ENCODE measurements around the gene RTL5.

RTL5 gene

GRCh38 chrX:72117636-72118210 lies 14.0 kb downstream of the RTL5 start:
- TF ChIP-seq CTCF (IDR thresholded peaks at IDR 0.05; ENCODE audit: insufficient read depth, low read length, poor library complexity, severe bottlenecking): no peak
- H3K4me3 ChIP-seq (replicated peaks; ENCODE audit: low read depth, low read length): no peak overlapping the region
- H3K36me3 ChIP-seq (ENCODE audit: control insufficient read depth, insufficient read depth, low read length): no peaks in the 10 kb centered on the region
- H3K27me3 ChIP-seq (replicated peaks; ENCODE audit: control insufficient read depth, insufficient read depth, low read length): no peaks in the 10 kb centered on the region
- no peak for DNase-seq (ENCODE audit: extremely low read depth, insufficient read length)

- Histone ChIP-seq H3K36me3 (ENCODE audit: control insufficient read depth, insufficient read depth, low read length) (no peaks in the 10 kb centered on the region), H3K27me3 (replicated peaks; ENCODE audit: control insufficient read depth, insufficient read depth, low read length) (no peaks in the 10 kb centered on the region), H3K4me3 (replicated peaks; ENCODE audit: low read depth, low read length) (no peak overlapping the region)
- TF ChIP-seq CTCF (IDR thresholded peaks at IDR 0.05; ENCODE audit: insufficient read depth, low read length, poor library complexity, severe bottlenecking): no peak
- DNase-seq (ENCODE audit: extremely low read depth, insufficient read length): no peak
Observed at GRCh38 chrX:72115380-72115779, 16.3 kb downstream of the RTL5 start.

- Histone ChIP-seq H3K4me3 (replicated peaks; ENCODE audit: low read depth, low read length) (no peak overlapping the region), H3K36me3 (ENCODE audit: control insufficient read depth, insufficient read depth, low read length) (no peaks in the 10 kb centered on the region)
- no peak for TF ChIP-seq CTCF (IDR thresholded peaks at IDR 0.05; ENCODE audit: insufficient read depth, low read length, poor library complexity, severe bottlenecking)
Observed at GRCh38 chrX:72114807-72115206, 16.9 kb downstream of the RTL5 start.

GRCh38 chrX:72114306-72114705 lies 17.4 kb downstream of the RTL5 start:
- no peak for TF ChIP-seq CTCF (IDR thresholded peaks at IDR 0.05; ENCODE audit: insufficient read depth, low read length, poor library complexity, severe bottlenecking)
- Histone ChIP-seq H3K4me3 (replicated peaks; ENCODE audit: low read depth, low read length) (no peak overlapping the region), H3K27me3 (replicated peaks; ENCODE audit: control insufficient read depth, insufficient read depth, low read length) (no peaks in the 10 kb centered on the region), H3K36me3 (ENCODE audit: control insufficient read depth, insufficient read depth, low read length) (no peaks in the 10 kb centered on the region)
- DNase-seq (ENCODE audit: extremely low read depth, insufficient read length): no peak

More at GRCh38 chrX:72114807-72115206, 16.9 kb downstream of the RTL5 start:
- DNase-seq (ENCODE audit: extremely low read depth, insufficient read length): no peak
- H3K27me3 ChIP-seq (replicated peaks; ENCODE audit: control insufficient read depth, insufficient read depth, low read length): no peaks in the 10 kb centered on the region

GRCh38 chrX:72113461-72113860 lies 18.3 kb downstream of the RTL5 start:
- no peak for TF ChIP-seq CTCF (IDR thresholded peaks at IDR 0.05; ENCODE audit: insufficient read depth, low read length, poor library complexity, severe bottlenecking)
- Histone ChIP-seq H3K27me3 (replicated peaks; ENCODE audit: control insufficient read depth, insufficient read depth, low read length) (0 out of 2 replicates have a peak, but pooled peaks cover 2% of the 10 kb centered on the region), H3K4me3 (replicated peaks; ENCODE audit: low read depth, low read length) (no peak overlapping the region), H3K36me3 (ENCODE audit: control insufficient read depth, insufficient read depth, low read length) (no peaks in the 10 kb centered on the region)
- no peak for DNase-seq (ENCODE audit: extremely low read depth, insufficient read length)

Measured in GM06990 (cell line).